Measurements from ENCODE around the gene ANKH.
"Not testable (repeated sequence)": the region's sequence is repeated elsewhere in the genome, so short reads cannot be mapped to it uniquely, and the experiment has no call there.

- TF ChIP-seq CTCF (IDR thresholded peaks at IDR 0.05; ENCODE audit: low read depth, low read length, poor library complexity, severe bottlenecking); EZH2phosphoT487 (IDR thresholded peaks at IDR 0.05; ENCODE audit: borderline replicate concordance, low read length): not testable (repeated sequence)
These were observed 47.5 kb upstream of the ANKH start for GRCh38 chr5:14919106-14919505.

Measured in DOHH2 (cell line).